Tibial nerve (tissue), 3 donors: ENCODE data around the gene USP4.

ENCODE experiments used
- CTCF ChIP-seq, 5 experiments: fragments of 200-600 bp in 3 of 5; fragments of 450-650 bp in 2 of 5; sonication (generic) in 3 of 5; IDR thresholded peaks; one replicate each; pipeline ENCODE4 v1.5.1; 2016 to 2019; ENCODE audit warnings: antibody characterized with exemption in 5 of 5, mild to moderate bottlenecking in 3 of 5, moderate library complexity in 2 of 5
- POLR2A ChIP-seq, 2 donors: fragments of 450-650 bp; IDR thresholded peaks; one replicate each; pipeline ENCODE4 v1.6.1; 2017; ENCODE audit warnings: antibody characterized with exemption in 2 of 2, mild to moderate bottlenecking in 2 of 2, moderate library complexity in 2 of 2

GRCh38 chr3:49276475-49277382 lies 63.1 kb downstream of the USP4 start, which contains the start of gene C3orf62:
- TF ChIP-seq CTCF (IDR thresholded peaks at IDR 0.05) (peak in 1 of 5 experiments; percentile 18), POLR2A (IDR thresholded peaks at IDR 0.05) (peak in 1 of 2 donors; percentile 44)
